ENCODE data around the gene LRRN4CL.

GRCh38 chr11:62676698-62677097, 12.6 kb downstream of the LRRN4CL start:
- TF ChIP-seq CTCF (IDR thresholded peaks at IDR 0.05) (no peak), POLR2A (IDR thresholded peaks at IDR 0.05) (no peak)

Data from body of pancreas (tissue), 4 donors.